Thoracic aorta (tissue), 2 donors: ENCODE results near the gene FBH1. TPM values are rescaled to one million over a fixed set of nuclear protein-coding genes. Genes with fewer than 3 reads are reported as not detected.

Experiments
- ATAC-seq: fragments of 150-250 bp; one replicate; pipeline ENCODE4 v1.8.0; 2017; ENCODE audit warnings: low read depth; ENCODE audit not compliant: insufficient number of reproducible peaks, low FRiP score
- DNase-seq: peaks from one replicate; pipeline ENCODE4 v3.0.0-alpha.2; 2020; ENCODE audit warnings: low spot score
- H3K27ac ChIP-seq, 2 donors: fragments of 200-600 bp; sonication (generic); 1 replicate in 1 of 2; 2 replicates in 1 of 2; pipeline ENCODE4 v1.5.1; 2016; ENCODE audit warnings: mild to moderate bottlenecking in 2 of 2, moderate library complexity in 2 of 2
- H3K27me3 ChIP-seq: fragments of 200-600 bp; sonication (generic); replicated peaks from 2 replicates; pipeline ENCODE4 v1.6.0; 2016; ENCODE audit warnings: mild to moderate bottlenecking; ENCODE audit not compliant: insufficient read depth
- H3K36me3 ChIP-seq: fragments of 200-600 bp; sonication (generic); one replicate; pipeline ENCODE4 v1.5.1; 2016
- H3K4me1 ChIP-seq, 2 donors: fragments of 200-600 bp; sonication (generic); 1 replicate in 1 of 2; 2 replicates in 1 of 2; pipeline versions ENCODE4 v1.5.1 to v1.6.0; 2016; ENCODE audit warnings: low read depth in 2 of 2, mild to moderate bottlenecking in 1 of 2; ENCODE audit not compliant: control insufficient read depth in 1 of 2
- H3K4me3 ChIP-seq: fragments of 200-600 bp; sonication (generic); 2 replicates; pipeline ENCODE4 v1.5.1; 2016; ENCODE audit warnings: mild to moderate bottlenecking
- H3K9me3 ChIP-seq: fragments of 200-600 bp; sonication (generic); 2 replicates; pipeline ENCODE4 v1.5.1; 2016
- CTCF ChIP-seq: fragments of 200-600 bp; sonication (generic); IDR thresholded peaks from one replicate; pipeline ENCODE4 v1.5.1; 2019; ENCODE audit warnings: antibody characterized with exemption
- total RNA-seq, 2 donors: library from RNA; depleted of rRNA; stranded (reverse); fragments of >200 nt; gene quantifications; one replicate each; pipeline versions ENCODE4 v1.1.0 to v1.2.3, GENCODE V29; 2016

FBH1 gene
- total RNA-seq, 2 donors from 2014 or later, result 93.7 to 94.1 TPM

DNA sequence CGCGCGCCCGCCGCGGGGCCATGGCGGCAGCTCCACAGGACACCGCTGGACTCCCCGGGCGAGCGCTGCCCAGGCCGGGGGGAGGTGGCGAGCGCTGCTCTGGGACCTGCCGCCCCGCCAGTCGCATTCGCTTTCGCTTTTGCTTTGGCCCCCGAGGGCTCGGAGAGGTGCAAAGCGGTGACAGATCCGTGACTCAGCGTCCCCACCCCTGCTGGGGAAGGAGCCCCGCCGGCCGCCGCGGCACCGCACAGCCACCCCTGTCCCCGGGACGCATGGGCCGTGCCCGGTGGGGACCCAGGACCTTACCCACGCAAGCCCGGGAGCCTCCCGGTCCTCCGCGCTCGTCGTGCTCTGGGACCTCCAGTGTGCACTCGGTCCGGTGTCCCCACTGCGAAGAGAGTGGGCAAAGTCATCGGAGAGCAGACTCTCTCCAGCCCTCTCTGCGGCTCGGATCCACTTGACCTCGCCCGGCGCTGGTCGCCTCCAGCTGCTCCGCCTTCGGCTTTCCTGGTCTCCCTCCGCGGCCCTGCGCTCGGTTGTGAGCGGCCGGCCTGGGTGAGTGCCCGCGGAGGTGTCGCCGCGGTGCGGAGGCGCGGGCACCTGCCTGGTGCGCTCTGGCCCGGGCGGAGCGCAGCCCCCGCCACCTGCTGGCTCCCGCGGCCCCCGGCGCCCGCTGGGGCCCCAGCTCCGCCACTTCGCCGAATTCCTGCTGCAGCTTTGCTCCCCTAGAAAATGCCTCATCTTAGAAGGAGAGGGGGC is 87.6 kb downstream of the FBH1 start, which contains the start of gene IL15RA:
TSS of gene IL15RA (minus strand) at position 73 of the 759 bp plus-strand sequence. CDS start at position 22, 51 bp downstream.
- Histone ChIP-seq H3K27ac (peak within 1 kb of the TSS; percentile 85 to 94), H3K36me3 (no peaks in the 10 kb centered on the region), H3K4me3 (peak within 1 kb of the TSS; percentile 92), H3K4me1 (peaks cover 9 to 15% of the 10 kb centered on the region in 2 donors), H3K9me3 (no peaks in the 10 kb centered on the region), H3K27me3 (no peaks in the 10 kb centered on the region)
- ATAC-seq, result peak; percentile 75
- no peak for TF ChIP-seq CTCF
- DNase-seq, result peak; percentile 49

DNA sequence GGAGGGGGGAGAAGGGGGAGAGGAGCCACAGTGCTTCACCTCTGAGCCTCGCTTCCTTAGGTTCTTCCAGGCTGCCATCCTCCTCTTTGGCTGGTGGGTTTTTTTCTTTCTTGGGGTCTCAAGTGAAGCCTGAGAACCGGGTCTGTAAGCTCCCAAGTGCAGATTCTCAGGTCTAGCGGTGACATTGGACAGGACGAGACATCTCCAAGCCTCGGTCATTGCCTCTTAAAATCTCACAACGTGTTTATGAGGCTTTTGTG is 88.1 kb downstream of the FBH1 start:
- peaks cover 9 to 15% of the 10 kb centered on the region in 2 donors for H3K4me1 ChIP-seq
- no peaks in the 10 kb centered on the region for H3K27me3 ChIP-seq
- TF ChIP-seq CTCF, result no peak
- H3K27ac ChIP-seq, result peak overlapping the region; percentile 85 to 94
- peak overlapping the region; percentile 92 for H3K4me3 ChIP-seq
- no peak for DNase-seq
- ATAC-seq, result no peak
- no peaks in the 10 kb centered on the region for H3K36me3 ChIP-seq
- H3K9me3 ChIP-seq, result no peaks in the 10 kb centered on the region

DNA sequence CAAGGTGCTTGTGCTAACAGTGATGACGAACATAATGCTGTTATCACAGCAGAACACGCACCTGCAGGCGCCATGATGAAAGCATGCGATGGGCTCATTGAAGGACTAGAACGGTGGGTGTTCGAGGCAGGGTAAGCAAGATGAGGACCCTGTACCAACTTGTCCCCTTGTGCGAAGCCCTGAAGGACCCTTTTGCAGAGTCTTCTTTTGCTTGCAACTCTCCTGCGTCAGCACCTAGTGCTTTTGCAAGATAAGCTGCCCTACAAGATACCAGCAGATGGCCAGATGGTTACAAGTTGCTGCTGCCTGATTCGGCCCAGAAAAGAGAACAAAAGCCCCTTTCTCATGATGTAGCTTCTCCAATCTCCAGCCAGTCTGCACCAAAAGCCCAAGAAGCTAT is 91.5 kb downstream of the FBH1 start:
- Histone ChIP-seq H3K27me3 (no peaks in the 10 kb centered on the region), H3K27ac (no peak overlapping the region), H3K36me3 (no peaks in the 10 kb centered on the region), H3K9me3 (no peaks in the 10 kb centered on the region), H3K4me1 (peaks cover 0 to under 1% of the 10 kb centered on the region in 2 donors), H3K4me3 (no peak overlapping the region)
- no peak for TF ChIP-seq CTCF
- ATAC-seq, result no peak
- DNase-seq, result no peak

DNA sequence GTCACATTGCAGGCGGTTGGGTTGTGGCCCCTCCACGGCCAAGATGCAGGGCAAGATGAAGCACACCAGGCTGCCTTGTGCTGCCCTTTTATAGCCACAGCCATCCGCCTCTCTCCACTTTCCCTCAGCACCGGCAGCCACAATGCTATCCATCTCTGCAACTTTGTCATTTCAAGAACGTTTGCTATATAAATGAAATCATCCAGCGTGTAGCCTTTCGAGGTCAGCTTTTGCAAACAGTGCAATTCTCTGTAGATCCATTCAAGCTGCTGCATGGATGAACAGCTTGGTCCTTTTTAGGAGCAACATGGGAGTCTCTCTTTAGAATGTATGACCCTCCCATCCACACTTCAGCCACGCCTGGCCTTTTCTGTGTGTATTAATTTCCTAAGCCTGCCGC is 93.7 kb downstream of the FBH1 start:
- DNase-seq, result no peak
- Histone ChIP-seq H3K4me1 (no peaks in the 10 kb centered on the region), H3K4me3 (no peak overlapping the region), H3K36me3 (no peaks in the 10 kb centered on the region), H3K27me3 (no peaks in the 10 kb centered on the region), H3K9me3 (no peaks in the 10 kb centered on the region), H3K27ac (no peak overlapping the region)
- no peak for TF ChIP-seq CTCF
- no peak for ATAC-seq

DNA sequence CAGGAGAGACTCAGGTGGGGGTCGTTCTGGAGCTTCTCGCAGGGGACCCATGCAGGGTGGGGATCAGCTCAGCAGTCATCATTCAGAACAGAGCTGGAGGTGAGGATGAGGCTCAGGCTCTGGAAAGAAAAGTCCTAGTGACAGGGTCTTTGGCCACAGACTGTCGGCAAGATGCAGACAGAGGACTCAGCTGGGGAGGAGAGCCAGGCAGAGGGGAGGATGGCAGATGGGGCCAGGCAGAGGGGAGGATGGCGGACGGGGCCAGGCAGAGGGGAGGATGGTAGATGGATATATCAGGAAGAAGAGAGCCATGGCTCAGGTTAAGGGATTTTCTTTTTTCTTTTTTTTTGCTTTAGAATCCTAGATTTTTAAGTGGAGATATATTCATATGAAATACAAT is 95.0 kb downstream of the FBH1 start:
- ATAC-seq, result no peak

More for the DNA sequence above, 95.0 kb downstream of the FBH1 start:
- no peak for TF ChIP-seq CTCF
- Histone ChIP-seq H3K27ac (no peak overlapping the region), H3K36me3 (no peaks in the 10 kb centered on the region), H3K27me3 (no peaks in the 10 kb centered on the region), H3K9me3 (no peaks in the 10 kb centered on the region), H3K4me3 (no peak overlapping the region), H3K4me1 (no peaks in the 10 kb centered on the region)
- DNase-seq, result no peak

Other genes starting within 250 kb of the FBH1 start
- 10 to 100 TPM; 15.8 to 16.0 TPM for gene ASB13, start 223.6 kb upstream of the FBH1 start, total RNA-seq
- 100 to 1,000 TPM in 1 of 2 donors, 10 to 100 TPM in 1; 43.9 to 123 TPM for gene TASOR2, start 205.4 kb upstream of the FBH1 start, total RNA-seq
- 100 to 1,000 TPM; 141 to 209 TPM for gene GDI2, start 76.8 kb upstream of the FBH1 start, total RNA-seq
- gene ANKRD16, start 350 bp upstream of the FBH1 start, total RNA-seq, result 10 to 100 TPM; 10.4 to 15.0 TPM
- gene IL15RA, start 87.3 kb downstream of the FBH1 start, total RNA-seq, result 10 to 100 TPM; 34.4 to 44.1 TPM
- 10 to 100 TPM; 21.0 to 48.2 TPM for gene IL2RA, start 172.1 kb downstream of the FBH1 start, total RNA-seq
- 10 to 100 TPM; 48.5 to 65.0 TPM for gene RBM17, start 198.8 kb downstream of the FBH1 start, total RNA-seq